K562 (cell line): ENCODE results near the gene SLC1A7. TPM values are rescaled to one million over a fixed set of nuclear protein-coding genes. Genes with fewer than 3 reads are reported as not detected.

Experiments used
- ARID4B ChIP-seq: sonication (generic); formaldehyde crosslinking; IDR thresholded peaks from 2 replicates; pipeline ENCODE4 v1.8.0; 2022; ENCODE audit warnings: mild to moderate bottlenecking, missing genetic modification reagents
- ARNT ChIP-seq, 2 experiments: fragments of 450-650 bp; IDR thresholded peaks; 2 replicates each; pipeline ENCODE4 v1.6.1; 2016; ENCODE audit warnings: mild to moderate bottlenecking in 1 of 2
- CBX8 ChIP-seq: fragments of 200-600 bp; sonication (generic); IDR thresholded peaks from 2 replicates; pipeline ENCODE4 v1.6.1; 2012; ENCODE audit warnings: borderline replicate concordance, mixed run types, low read depth, mild to moderate bottlenecking, moderate library complexity, mixed read lengths, low read length, control low read depth, inconsistent platforms; ENCODE audit not compliant: poor library complexity, severe bottlenecking; ENCODE audit errors: extremely low read depth
- EZH2 ChIP-seq: IDR thresholded peaks from 2 replicates; pipeline ENCODE4 v1.6.1; 2012; ENCODE audit warnings: low read depth, mild to moderate bottlenecking, inconsistent platforms, low read length, borderline replicate concordance
- HLTF ChIP-seq: fragments of 450-650 bp; IDR thresholded peaks from 2 replicates; pipeline ENCODE4 v1.6.1; 2016
- ZBTB7A ChIP-seq: IDR thresholded peaks from 2 replicates; pipeline ENCODE4 v1.6.1; 2011; ENCODE audit warnings: low read depth, mild to moderate bottlenecking, low read length, moderate library complexity, borderline replicate concordance; ENCODE audit not compliant: control insufficient read depth
- ZNF134 ChIP-seq: fragments of 250-450 bp; sonication (Bioruptor Pico); conservative IDR thresholded peaks from 2 replicates; pipeline ENCODE4 v1.4.0; 2020
- ZNF407 ChIP-seq: fragments of 450-650 bp; IDR thresholded peaks from 2 replicates; pipeline ENCODE4 v1.6.1; 2016; ENCODE audit warnings: low read depth
- ZNF583 ChIP-seq: fragments of 250-450 bp; sonication (Bioruptor Pico); IDR thresholded peaks from 2 replicates; pipeline ENCODE4 v1.4.0; 2020
- polyA plus RNA-seq, 8 experiments: library from polyadenylated mRNA; depleted of rRNA in 4 of 8; stranded (reverse) in 5 of 8; unstranded in 3 of 8; fragments of >200 nt; fragmentation: Nextera tagmentation in 2 of 8; fragmentation: Illumina TruSeq in 1 of 8; extraction: Ambion mirVana in 2 of 8; extraction: Trizol in 1 of 8; gene quantifications; 2 replicates each; pipeline versions ENCODE4 v1.2.1 to v1.2.3, GENCODE V29; 2011 to 2014; ENCODE audit warnings: inconsistent platforms in 1 of 8, missing spikeins in 1 of 8
- total RNA-seq, 7 experiments: library from RNA; depleted of rRNA in 6 of 7; stranded (reverse); fragments of >200 nt in 6 of 7; fragmentation: Illumina TruSeq in 2 of 7; extraction: Trizol in 2 of 7; gene quantifications; 2 replicates each; pipeline versions ENCODE4 v1.2.1 to v1.2.3, GENCODE V29; 2011 to 2021; ENCODE audit warnings: low replicate concordance in 1 of 7

Gene SLC1A7
- total and polyA plus RNA-seq, 9 of the 15 experiments (the other 6 are each of a cell fraction or from before 2014, with no cell fraction given): 0.07 TPM; not detected in 8

GRCh38 chr1:53092659-53093450 lies 49.6 kb downstream of the SLC1A7 start (continued):
- TF ChIP-seq ZNF407 (no peak), HLTF (no peak), ARID4B (CRISPR knock-in tag) (no peak), ZNF134 (CRISPR knock-in tag) (no peak), EZH2 (no peak), ARNT (IDR thresholded peaks at IDR 0.05) (no peak), ZBTB7A (no peak), CBX8 (no peak), ZNF583 (no peak)
- TF ChIP-seq, all 486 proteins: peak for 0
